Right forelimb (tissue), 1 donor: ENCODE data around the gene SOD1.
"Not testable (repeated sequence)": the region's sequence is repeated elsewhere in the genome, so short reads cannot be mapped to it uniquely, and the experiment has no call there.

Source experiments
- DNase-seq: peaks from one replicate; pipeline ENCODE4 v3.0.0-alpha.2; 2018

The SOD1 gene

DNA sequence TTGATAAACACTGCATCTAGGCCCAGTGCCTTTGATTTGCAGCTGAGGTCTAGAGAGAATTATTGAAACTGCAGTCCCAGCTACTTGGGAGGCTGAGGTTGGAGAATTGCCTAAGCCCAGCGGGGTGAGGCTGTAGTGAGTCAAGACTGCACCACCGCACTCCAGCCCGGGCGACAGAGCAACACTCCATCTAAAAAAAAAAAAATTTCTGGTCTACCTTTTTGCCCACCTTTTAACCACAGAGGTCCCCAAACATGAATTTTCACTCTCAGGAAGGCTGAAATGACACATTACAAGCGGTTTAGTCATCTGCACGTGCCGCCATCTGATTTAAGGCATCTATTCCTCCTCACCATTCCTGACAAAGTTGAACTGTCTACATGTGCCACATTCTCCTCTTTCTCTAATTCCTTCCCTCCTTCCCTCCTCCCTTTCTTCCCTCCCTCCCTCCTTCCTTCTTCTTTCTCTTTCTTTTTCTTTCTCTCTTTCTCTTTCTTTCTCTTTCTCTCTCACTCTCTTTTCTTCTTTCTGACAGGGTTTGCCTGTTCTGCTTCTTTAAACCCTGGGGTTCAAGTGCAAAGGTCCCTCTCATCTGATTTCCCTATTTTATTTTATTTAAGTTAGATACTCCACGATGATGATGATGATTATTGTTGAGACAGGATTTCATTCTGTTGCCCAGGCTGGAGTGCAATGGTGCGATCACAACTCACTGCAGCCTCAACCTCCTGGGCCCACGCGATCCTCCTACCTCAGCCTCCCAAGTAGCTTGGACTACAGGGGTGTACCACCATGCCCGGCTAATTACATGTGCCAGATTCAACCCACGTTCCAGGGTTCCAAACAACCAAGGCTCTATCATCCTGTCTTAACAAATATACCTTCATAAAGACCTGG, 3.0 kb upstream of the SOD1 start:
- DNase-seq = no peak

DNA sequence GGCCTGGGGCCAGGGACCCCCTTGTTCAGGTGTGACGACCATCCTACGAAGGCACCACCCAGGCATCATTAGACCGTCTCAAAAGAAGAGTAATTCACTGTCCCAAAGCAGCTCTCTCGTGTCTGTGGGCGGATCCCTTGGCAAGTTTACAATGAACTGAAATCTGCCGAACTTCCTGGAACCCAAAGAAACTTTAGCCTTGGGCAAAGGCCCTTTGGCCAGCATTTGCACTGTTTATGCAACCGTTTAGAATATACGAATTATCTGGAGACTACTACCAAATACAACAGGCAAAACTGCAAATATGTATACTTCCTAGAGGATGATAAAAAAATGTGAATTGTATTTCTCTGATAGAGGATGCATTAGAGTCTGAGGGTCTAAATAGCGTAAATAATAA, 1.4 kb upstream of the SOD1 start:
- no peak for DNase-seq

GRCh38 chr21:31659286-31659535, 282 bp upstream of the SOD1 start:
- DNase-seq = no peak

DNA sequence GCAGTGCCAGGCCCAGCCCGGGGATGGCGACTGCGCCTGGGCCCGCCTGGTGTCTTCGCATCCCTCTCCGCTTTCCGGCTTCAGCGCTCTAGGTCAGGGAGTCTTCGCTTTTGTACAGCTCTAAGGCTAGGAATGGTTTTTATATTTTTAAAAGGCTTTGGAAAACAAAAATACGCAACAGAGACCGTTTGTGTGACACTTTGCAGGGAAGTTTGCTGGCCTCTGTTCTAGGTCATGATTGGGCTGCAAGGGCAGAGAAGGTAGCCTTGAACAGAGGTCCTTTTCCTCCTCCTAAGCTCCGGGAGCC, 719 bp downstream of the SOD1 start:
- no peak for DNase-seq

DNA sequence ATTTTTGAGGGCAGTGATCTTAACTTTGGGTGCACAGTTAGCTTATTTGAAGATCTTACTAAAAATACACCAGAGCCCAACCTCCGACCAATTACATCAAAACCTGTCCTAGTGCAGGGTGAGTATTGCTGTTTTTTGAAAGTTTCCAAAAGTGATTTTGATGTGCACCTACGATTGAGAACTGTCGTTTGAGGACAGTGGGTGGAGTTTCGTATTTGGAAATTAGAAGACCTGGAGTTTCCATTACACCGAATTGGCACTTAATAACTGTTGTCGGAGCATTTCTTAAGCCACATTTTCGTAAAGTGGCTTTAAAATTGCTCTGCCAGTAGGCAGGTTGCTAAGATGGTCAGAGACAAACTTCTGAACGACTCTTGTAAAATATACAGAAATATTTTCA, 1.1 kb downstream of the SOD1 start:
- DNase-seq = no peak

DNA sequence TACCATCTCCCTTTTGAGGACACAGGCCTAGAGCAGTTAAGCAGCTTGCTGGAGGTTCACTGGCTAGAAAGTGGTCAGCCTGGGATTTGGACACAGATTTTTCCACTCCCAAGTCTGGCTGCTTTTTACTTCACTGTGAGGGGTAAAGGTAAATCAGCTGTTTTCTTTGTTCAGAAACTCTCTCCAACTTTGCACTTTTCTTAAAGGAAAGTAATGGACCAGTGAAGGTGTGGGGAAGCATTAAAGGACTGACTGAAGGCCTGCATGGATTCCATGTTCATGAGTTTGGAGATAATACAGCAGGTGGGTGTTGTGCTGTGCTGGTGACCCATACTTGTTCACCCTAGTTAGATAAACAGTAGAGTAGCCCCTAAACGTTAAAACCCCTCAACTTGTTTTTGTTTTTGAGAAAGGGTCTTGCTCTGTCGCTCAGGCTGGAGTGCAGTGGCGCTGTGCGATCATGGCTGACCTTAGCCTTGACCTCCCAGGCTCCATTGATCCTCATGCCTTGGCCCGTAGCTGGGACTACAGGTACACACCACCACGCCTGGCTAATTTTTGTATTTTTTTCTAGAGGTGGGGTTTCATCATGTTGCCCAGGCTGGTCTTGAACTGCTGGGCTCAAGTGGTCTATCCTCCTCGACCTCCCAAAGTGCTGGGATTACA, 4.2 kb downstream of the SOD1 start:
- no peak for DNase-seq

GRCh38 chr21:31665397-31665796, 5.9 kb downstream of the SOD1 start:
- no peak for DNase-seq

GRCh38 chr21:31665869-31666268, 6.4 kb downstream of the SOD1 start:
- DNase-seq = not testable (repeated sequence)

DNA sequence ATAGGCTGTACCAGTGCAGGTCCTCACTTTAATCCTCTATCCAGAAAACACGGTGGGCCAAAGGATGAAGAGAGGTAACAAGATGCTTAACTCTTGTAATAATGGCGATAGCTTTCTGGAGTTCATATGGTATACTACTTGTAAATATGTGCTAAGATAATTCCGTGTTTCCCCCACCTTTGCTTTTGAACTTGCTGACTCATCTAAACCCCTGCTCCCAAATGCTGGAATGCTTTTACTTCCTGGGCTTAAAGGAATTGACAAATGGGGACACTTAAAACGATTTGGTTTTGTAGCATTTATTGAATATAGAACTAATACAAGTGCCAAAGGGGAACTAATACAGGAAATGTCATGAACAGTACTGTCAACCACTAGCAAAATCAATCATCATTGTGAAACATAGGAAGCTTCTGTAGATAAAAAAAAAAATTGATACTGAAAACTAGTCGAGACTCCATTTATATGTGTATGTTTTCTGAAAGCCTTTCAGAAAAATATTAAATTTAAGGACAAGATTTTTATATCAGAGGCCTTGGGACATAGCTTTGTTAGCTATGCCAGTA, 7.0 kb downstream of the SOD1 start:
- no peak for DNase-seq

- DNase-seq = no peak
These were observed 7.6 kb downstream of the SOD1 start for GRCh38 chr21:31667132-31667531.

- no peak for DNase-seq
These were observed 8.1 kb downstream of the SOD1 start for GRCh38 chr21:31667639-31668038.

DNA sequence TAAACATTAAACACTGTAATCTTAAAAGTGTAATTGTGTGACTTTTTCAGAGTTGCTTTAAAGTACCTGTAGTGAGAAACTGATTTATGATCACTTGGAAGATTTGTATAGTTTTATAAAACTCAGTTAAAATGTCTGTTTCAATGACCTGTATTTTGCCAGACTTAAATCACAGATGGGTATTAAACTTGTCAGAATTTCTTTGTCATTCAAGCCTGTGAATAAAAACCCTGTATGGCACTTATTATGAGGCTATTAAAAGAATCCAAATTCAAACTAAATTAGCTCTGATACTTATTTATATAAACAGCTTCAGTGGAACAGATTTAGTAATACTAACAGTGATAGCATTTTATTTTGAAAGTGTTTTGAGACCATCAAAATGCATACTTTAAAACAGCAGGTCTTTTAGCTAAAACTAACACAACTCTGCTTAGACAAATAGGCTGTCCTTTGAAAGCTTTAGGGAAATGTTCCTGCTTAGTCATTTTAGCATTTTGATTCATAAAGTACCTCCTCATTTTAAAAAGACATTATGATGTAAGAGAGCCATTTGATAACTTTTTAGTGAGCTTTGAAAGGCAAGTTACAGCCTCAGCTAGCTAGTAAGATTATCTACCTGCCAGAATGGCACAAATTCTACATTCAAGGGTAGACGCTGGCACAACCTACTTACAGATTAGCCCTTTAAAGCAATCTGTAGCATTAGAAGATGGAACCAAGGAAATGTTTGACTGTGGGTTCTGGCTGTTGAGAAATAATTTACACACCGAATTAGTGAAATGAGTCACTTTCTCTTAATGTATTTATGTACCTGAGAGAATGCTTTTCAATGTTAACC, 9.4 kb downstream of the SOD1 start:
- DNase-seq = no peak

DNA sequence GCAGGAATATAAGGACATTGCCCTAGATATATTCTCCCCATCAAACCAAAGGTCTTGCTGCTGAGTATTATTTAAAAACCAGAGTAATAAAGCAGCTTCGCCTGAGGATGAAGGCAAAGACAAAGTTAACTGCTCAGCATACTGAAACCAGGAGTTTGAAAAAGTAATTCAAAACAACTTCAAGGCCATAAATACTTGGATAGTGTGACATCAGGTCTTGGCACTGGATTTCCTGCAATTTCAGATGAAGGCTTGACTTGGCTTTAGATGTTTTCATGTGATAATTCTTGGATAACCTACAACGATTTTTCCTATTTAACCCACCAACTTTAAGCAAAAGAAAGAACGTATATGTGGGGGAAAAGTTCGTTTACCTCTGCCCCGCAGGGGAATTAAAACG, 10.6 kb downstream of the SOD1 start:
- DNase-seq = no peak

- DNase-seq = no peak
These were observed 11.7 kb downstream of the SOD1 start for GRCh38 chr21:31671146-31671716.

DNA sequence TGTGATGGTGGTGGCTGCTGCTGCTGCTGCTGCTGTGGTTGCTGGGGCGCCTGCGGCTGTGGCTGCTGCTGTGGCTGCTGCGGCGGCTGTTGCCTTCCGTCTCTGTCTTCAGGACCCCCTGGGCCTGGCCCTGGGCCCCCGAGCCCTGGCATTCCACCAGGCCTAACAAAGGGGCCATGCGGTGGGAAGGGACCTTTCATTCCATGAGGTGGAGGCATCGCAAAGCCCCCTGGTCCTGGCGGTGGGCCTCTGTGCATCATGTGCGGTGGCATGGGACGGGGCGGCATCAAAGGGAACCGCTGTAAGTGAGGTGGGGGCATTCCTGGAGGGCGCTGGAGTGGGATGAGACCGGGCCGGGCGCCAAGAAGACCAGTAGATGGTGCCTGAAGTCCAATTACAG, 12.4 kb downstream of the SOD1 start:
- no peak for DNase-seq

- no peak for DNase-seq
These were observed 13.9 kb downstream of the SOD1 start for GRCh38 chr21:31673321-31673912.

DNA sequence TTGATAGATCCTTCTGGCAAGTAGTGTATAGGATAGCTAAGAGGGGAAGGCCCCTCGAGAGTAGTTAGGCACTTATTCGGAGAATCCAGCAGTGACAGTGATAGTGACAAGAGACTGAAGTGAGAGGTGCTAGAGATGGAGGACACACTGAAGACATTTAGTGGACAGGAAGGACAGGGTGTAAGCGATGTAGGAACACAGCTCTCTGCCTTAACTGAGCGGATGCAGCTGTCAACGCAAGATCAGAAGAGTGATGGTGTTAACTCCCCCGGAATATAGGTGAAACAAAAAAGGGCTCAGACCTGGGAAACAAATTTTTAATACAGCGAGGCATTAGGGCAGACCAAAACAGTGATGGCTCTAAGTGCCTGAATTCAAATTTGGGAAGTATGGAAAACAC, 15.8 kb downstream of the SOD1 start:
- no peak for DNase-seq

DNA sequence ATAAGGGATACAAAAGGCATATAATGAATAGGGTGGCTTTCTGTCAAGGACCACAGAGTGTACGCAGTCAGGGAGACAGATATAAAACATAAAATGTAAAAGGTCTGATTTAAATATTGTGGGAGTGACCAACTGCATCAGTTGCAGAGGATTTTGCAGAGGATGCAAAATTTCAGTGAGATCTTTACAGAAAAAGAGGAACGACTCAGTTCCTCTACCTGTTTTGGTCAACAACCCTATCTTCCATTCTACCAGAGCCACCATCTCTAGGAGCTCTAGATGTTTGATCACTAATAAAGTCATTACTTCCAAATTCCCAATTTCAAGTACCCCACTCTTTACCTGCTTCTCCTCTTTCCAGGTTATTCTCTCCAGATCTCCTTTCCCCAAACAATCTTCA, 16.5 kb downstream of the SOD1 start:
- no peak for DNase-seq

DNA sequence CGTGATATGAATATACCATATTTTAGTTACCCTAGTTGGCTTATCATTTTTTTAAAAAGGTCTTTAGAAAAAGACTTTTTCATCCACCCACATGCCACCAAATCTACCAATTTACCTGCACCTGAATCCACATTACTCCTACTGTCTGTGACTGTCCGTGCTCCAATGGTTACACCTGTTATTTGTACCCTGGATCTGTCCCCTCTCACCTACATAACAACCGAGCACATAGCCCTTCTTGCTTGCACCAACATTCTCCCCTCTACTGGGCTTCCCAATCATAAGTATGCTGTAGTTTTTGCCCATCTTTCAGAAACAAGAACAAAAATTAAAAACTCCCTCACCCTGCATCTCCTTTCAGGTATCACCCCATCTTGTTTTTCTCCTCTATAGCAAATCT, 17.6 kb downstream of the SOD1 start:
- DNase-seq = no peak

GRCh38 chr21:31678478-31678877, 19.0 kb downstream of the SOD1 start:
- DNase-seq = no peak

GRCh38 chr21:31682620-31683019, 23.1 kb downstream of the SOD1 start:
- no peak for DNase-seq

GRCh38 chr21:31683029-31683428, 23.5 kb downstream of the SOD1 start:
- DNase-seq = no peak

- DNase-seq = no peak
These were observed 25.4 kb downstream of the SOD1 start for GRCh38 chr21:31684918-31685317.
